HG03196 (cell line): Measurements from ENCODE around the gene CNGA2.

Source experiments
- ATAC-seq: cut with Tn5 transposase; IDR thresholded peaks from one replicate; pipeline ENCODE4 v1.9.1; 2021; ENCODE audit not compliant: unreplicated experiment

The CNGA2 gene

DNA sequence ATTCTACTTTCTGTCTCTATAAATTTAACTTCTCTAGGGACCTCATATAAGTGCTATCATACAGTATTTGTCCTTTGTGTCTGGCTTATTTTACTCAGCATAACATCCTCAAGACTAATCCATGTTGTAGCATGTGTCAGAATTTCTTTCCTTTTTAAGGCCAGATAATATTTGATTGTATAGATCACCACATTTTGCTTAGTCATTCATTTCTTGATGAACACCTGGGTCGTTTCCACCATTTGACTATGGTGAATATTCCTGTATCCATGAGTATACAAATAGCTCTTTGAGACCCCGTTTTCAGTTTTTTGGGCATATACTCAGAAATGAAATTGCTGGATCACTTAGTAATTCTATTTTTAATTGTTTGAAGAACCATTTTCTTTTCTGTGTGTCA lies 12.0 kb downstream of the CNGA2 start:
- no peak for ATAC-seq

DNA sequence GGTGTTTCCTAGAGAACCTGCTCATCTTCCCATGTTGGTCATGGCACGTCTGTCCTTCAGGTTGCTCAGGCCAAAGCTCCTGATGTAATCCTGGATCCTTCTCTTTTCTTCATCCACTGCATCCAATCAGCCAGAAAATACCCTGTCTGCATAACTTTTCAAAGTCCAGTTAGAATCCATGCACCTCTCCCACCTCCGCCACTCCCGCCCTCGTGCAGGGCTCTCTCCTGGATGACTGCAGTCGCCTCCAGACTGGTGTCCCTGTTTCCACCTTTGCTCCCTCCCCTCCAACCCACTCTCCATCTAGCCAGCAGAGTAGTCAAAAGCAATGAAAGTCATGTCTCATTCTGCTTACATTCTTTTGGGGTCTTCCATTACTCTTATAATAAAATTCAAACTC lies 16.0 kb downstream of the CNGA2 start:
- no peak for ATAC-seq

DNA sequence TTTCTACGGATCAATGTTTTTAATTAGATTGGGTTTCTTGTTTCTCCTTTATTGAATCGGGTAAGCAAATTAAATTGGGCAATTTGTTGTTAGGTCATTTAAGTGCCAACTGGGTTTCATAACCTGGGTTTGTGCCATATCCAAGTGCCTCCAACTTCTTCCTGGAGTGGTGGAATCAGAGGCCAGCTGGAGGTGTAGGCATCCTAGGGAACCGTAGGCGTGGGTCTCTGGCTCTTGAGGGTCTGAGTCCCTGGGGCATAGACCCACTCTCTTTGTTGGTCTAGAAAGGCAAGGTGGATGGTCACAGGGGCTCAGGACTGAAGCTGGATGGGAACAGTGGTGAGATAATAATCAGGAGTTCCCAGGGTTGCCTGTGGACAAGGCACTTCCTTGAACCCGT lies 18.3 kb downstream of the CNGA2 start:
- no peak for ATAC-seq

DNA sequence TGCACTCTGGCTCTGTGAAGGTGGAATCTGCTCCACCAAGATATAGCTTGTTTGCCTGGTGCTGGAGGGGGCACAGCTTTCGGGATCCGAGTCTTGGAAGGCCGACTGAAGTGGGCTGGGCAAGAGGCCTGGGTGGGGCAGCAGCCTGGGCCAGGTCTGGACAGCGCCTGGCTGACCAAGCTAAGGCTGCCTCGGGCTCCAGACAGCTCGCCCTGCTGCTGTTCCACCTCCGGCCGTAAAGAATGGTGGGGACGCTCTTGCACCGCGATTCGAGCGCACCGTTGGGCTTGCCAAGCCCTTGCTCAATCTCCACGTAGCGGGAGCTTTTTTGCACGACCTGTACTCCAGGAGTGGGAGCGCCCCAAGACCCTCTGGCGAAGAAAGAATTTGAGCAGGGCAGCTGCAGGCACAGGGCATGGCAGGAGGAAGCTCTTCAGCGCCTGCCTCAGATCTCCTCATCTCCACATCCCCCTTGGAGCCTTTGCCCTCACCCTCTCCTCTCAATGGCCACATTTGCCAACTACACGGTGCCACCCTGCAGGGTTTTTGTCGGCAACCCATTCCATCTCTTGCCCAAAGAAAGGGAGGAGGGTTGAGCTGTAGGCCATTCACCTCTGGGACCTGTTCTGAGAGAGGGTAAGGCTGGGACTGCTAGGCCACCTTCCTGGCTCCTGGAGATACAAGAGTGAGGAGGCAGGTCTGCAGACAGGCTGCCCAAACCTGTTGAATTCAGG lies 18.9 kb downstream of the CNGA2 start:
- no peak for ATAC-seq

DNA sequence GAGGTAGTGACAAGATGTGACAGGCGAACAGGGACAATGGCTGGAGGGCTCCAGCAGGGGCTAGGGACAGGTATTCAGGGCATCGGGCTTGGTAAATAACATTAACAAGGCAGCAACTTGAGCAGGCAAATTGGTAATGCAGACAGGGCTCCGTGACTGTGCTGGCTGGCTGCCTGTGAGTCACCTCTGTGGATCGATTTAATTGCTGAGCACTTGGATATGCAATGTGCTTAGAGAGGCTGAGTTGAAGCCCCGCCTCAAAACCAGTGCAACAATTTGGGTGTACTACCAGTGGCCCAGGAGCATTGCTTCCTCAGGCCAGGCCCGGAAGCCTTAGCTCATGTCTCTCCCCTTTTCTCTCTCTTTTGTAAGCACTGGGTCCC lies 19.5 kb downstream of the CNGA2 start:
- no peak for ATAC-seq

DNA sequence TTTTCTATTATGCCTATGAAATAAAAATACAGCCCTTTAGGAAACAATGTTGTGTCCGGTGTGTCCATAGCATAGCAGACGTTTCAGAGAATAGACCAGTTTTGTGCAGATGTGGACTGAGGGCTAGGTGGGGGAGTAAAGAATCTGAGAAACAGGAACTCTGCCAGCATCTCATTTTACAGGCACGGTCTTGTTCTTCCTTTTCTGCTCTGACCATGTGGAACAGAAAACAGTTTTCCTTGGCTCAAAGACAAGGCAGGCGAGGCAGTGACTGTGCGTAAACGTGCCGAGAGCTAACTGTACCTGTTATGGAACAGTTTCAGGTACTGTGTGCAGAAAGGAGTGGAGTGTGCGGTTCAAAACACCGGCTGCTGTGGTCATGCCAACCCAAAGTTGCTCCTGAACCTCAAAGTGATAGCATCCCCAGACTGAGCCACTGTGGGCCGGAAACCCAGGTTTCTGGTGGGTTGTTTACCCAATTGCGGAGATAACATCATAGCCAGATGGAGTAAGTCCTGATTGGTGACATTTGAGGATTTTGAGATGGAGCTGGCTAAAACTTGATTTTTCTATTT lies 20.2 kb downstream of the CNGA2 start:
- no peak for ATAC-seq

DNA sequence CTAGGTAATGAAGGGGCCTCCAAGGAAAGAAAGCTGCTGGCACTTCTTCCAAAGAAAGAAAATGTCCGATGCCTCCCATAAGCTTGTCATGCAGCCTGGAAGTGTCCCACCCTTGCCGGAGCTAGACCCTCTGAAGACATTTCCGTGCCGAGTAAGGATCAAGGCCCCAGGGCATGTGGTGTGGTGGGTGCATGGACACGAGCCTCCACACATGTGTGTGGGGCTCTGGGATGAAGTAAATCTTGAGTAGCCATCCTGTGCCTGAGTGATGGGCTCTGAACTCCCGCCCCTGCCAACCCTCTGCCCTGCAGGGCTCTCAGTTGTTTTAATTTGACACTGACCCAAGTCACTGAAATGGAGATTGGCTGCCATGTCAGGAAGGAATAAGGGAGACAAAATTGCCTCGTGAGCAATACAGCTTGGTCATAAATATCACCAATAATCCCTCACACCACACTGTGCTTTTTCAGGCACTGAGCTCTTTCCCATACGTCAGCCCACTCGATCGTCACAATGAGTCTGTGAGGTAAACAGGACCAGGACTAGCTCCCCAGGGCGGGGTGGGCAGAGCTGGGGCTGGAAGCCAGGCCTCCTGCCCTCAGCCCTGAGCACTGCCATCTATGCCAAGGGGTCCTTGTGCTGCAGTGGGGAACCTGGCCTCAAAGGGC lies 24.6 kb downstream of the CNGA2 start:
- ATAC-seq, result no peak

DNA sequence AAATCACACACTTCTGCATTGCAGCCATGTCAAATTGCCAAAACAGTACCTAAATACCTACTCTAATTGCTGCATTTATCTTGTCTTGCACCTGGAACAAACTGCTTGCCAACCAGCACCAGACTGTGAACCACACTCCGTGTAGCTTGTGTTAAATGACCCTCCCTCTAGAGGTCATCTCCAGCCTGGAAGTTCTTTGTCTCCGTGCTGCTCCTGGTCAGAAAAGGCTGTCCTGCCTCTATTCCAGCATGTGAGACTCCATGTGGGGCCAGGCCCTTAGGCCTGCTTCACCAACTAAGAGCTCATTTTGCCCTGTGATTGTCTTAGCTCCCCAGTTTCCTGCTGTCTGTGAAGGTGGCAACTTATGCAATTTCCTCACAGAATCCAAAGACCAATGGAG lies 28.3 kb downstream of the CNGA2 start:
- ATAC-seq, result no peak

DNA sequence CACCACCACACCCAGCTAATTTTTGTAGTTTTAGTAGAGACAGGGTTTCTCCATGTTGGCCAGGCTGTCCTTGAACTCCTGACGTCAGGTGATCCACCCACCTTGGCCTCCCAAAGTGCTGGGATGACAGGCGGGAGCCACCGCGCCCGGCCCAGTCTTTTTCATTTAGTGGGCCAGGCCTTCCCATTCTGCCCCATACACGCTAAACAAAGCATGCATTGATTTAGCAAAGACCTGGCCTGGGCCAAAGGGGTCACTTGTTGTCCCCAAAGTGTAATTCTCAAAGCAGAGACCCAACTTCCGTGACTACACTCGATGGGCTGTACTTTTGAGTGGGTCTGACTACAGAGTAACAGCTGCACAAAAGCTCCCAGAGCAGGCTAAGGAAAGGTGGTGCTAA lies 29.2 kb downstream of the CNGA2 start:
- no peak for ATAC-seq

DNA sequence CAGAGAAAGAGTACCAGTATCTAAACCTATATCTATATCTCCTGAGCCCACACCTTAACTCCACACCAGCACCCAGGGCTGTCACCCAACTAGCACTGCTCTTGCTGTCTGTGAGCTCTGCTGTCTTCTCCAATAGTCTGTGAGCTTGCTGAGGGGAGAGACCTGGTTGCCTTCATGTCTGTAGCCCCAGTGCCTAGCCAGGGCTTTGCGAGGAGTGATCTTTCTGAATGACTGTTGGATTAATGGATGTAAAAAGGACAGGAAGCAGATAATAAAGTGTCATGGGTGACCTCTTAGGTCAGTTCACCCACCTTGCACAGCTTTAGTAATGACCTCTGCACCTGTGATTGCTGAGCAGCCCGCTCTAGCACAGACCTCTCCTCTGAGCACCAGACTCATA lies 30.5 kb downstream of the CNGA2 start:
- ATAC-seq, result no peak

DNA sequence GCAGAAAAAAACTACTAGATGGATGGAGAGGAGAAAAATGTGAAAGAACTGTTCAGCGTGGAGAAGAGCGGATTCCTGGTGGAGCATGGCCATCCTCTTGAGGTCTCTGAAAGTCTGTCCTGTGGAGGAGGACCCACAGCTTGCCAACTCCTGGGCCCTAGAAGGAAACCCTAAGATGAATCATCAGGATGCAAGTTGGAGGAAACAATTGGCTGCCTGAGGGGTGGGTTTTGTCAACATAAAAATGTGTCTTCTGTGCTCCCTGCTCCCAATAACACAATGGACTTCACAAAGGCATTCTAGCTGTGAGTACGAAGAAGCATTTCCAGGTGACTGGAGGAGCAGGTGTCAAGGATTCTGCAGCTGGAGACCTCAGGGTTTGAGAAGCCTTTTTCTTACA lies 37.2 kb downstream of the CNGA2 start:
- no peak for ATAC-seq

DNA sequence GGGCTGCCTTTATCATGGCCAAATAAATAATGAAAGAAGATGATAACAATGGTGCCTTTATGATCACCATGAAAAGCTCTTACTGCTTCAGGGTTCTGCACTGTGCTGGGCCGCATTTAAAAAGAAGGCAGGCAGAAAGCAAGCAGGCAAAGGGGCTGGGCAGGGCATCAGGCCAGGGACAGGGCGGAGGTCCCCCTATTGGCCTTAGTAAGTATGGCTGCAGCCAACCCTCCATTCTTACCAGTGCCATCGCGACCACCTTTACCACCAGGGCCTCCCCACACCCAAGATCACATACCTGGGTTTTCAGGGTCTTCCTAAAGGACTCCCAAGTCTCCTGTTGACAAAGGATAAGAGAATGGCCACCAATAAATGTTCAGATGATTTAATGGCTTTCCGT lies 38.9 kb downstream of the CNGA2 start:
- ATAC-seq, result no peak

DNA sequence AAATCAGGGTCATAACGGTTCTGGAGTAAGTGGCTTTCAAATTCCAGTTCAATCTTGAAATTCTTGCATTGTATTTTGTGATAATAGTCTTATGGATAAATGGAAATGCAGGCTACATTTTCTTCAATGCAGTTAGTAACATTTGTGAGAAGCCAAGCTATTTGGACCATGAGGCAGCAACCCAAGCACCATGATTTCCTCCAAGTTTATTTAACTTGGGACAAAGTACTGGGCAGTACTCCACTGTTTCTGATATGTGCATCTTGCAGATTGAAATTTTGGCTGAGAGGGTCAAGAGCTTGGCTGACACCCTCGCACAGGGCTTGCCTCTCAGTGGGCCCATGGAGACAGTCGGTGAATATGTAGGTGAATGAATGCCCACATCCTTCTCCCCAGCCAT lies 39.9 kb downstream of the CNGA2 start:
- ATAC-seq, result no peak

DNA sequence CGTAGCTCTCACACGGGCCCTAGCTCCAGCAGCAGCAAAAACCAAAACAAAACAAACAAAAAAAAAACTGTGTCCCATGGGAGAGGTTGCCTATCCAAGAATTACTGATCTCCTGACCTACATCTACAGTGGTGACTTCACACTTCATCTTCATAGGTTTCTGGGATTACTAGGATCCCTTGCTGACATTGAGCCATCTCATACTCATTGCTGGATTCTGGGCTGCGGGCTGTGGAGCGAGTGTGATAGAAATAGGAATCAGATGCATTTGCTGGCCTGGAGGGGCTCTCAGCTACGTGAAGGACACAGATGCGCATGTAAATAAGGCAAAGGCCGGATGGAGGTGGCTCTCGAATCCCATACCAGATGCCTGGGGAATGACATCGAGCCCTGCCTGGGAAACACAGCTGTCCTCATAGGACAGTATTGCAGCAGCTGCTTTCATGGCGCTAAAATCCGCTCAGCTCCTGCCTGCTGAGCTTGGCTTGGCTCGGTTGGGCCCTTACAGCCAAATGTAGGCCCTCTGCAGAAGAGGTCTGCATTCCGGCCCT lies 41.7 kb downstream of the CNGA2 start:
- ATAC-seq, result no peak

DNA sequence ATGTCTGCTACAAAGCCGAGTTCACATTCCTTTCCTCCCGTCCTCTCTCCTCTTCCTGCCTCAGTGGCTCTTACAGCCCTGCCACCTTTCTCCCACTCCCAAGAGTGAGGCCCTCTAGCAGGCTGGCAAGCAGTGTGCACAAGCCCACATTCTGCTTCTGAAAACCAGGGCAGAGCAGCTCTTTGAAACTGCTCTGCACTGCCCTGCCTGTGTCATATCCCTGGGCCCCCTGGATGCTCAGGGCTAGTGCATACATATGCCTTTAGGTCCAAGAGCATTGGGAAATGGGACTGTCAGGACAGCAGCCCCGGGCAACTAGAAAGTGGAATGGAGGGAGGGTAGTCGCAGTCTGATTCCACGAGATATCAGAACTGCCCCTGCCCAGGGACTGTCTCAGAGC lies 42.4 kb downstream of the CNGA2 start:
- no peak for ATAC-seq

DNA sequence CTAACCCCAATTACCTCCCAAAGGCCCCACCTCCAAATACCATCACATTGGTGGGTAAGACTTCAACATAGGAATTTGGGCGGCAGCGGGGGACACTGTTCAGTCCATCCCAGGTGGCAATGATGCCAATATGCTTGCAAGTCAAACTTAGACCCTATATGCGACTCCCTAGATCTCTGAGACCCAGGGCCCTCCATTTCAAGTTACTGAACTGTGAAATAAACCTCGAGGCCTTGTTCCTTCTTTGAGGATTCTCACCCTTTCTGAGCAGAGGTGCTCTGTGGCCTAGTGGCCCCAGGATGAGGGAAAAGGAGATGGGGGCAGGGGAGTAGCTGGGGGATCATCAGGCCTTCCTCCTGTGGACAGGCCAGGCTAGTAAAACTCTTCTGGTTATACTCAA lies 44.7 kb downstream of the CNGA2 start:
- ATAC-seq, result no peak

DNA sequence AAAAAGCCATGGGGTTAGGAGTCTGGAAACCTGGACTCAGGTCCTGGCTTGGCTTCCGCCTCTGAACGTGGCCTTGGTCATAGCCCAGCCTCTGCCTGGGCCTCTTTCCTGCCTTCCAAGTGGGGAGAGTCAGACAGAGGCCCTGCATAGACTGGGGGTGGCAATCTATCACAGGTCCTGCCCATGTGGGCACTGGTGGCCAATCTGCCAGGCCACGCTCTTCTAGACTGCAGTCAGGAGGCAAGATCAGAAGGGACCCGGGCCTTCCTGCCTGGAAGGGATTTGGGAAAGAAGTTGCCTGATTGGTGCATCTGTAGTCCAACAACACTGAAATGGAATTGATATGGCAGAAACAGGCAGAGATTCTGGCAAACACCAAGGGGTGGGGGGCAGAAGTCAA lies 46.1 kb downstream of the CNGA2 start:
- ATAC-seq, result no peak

DNA sequence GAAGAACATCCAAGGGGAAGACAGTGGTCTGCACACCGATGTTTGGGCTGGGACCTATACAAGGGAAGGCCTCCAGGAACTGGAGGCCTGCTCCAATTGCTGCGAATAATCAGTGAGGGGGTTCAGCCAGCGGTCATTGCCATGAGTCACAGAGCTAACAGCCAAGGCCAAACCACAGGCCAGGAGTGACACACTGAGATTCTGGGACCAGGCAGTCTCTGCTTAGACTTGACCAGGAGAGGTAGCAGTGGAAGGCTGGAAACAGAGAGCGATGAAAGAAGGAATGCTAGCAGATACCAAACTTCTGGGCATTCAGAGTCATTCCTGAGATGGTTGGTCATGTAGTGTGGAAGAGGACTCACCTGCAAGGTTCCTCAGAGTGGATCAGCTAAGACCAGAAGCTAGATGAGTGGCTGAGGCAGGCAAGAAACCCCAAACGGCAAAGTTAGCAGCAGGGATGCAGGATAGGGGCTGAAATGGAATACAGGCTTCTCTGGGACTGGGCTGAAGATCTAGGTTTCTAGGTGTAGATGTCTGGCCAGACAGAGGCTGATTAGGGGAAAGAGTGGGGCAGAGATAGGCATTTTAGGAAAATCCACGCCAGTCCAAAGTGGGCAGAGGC lies 54.7 kb downstream of the CNGA2 start:
- ATAC-seq, result no peak

DNA sequence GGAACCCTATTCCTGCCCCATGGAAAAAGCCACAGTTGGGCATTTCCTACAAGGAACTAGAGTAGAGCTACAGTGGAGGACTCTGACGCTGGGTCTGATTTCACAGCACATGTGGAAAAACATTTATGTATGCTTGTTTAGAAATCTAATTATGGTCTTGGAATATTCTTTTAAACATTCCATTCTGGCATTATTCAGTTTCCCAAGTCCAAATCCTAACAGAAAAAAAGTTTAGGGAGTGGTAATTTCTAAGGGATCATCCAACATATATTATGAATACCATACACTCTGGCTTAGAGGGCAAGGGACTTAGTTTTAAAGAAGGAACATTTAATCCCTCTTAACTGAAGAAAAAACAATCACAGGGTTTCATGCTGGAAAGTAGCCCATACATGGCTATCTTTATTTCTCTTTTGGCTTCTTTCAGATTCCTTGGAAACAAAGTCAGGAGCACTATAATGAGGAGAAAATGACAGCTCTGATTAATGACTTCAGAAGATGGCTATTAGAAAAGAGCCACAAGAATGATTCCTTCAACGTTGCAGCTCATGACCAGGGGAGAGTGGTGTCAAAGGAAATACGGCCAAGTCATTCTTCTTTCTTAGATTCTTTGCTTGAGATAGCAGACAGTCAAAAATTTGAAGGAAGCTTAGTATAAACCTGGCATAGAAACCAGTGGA lies 56.1 kb downstream of the CNGA2 start:
- no peak for ATAC-seq

DNA sequence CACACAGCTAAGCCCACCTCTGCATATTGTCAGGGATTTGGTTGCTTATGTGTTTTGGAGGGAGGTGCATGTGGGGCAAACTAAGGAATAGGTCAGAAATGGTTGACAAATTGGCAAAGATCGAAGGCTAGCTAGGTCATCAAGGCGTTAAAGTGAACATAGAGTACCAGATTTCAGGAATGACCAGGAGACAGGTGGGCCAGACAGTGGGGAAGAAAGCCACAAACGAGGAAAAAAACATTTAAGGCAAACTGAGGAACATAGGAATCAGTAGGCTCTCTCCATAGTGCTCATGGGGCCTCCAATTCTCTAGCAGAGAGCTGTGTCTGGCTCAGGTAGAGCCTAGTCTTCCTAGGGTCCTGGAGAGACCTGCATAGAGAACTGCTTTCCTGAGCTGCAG lies 57.4 kb downstream of the CNGA2 start:
- no peak for ATAC-seq

DNA sequence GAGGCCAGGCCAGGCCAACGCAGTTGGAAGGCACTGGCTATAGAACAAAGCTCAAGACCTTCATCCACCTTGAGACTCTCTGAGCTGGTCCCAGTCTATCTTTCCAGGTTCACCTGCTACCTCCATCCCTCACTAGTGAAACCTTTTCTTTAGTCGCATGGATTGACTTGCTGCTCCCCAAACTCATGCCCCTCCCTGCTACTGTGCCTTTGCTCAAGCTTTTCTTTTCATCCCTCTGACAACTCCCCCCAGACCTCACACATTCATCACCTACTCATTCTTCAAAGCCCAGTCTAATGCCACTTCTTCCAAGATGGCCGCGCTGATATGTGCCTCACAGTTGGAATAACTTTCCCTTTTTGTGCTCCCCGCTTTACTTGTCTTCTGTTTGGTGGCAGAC lies 58.0 kb downstream of the CNGA2 start:
- ATAC-seq, result no peak
